GM12872 (cell line): ENCODE measurements around the gene TMTC4.

Experiments
- TF ChIP-seq, protein P1 (sequence below): IDR thresholded peaks from 3 replicates; pipeline ENCODE4 v1.5.1; 2011; ENCODE audit warnings: low read depth, mild to moderate bottlenecking, low read length, moderate library complexity; ENCODE audit not compliant: insufficient read depth

TMTC4 gene

DNA sequence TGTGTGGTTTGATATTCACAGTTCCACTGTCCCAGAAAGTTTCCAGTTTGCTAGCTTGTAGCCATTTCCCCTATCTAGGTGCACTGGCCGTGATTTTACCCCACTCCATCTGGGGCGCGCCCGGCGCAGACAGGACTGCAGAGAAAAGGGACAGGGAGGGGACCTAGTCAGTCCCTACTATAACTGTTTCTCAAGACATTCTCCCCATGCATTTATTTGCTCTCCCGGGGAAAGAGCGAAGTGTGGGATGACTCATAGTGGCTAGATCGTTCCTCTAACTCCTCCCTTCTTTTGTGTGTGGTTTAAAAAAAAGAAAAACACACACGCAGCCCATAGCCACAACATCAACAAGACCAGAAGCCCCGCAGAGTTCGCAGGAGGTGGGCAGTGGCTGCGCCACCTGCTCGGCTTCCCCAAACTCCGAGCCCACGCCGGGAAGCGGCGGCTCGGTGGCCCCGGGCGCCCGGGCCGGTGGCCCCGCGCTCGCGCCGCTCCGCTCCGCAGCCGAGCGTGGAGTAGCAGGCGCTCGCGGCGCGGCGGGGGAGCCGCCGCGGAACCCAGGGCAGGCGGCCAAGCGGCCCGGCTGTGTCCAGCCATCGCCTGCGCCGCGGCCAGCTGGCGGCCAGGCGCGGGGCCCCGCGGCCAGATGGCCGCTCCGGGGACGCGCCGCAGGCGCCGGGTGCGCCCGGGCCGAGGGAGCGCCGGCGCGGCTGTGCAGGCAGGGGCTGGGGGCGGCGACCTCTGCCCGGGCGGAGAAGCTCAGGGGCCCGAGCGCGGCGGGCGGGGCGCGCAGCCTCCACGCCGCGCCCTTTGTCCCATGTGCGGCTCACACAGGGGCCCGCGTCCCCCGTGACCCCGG, 653 bp downstream of the TMTC4 start:
- TF ChIP-seq, protein P1, sequence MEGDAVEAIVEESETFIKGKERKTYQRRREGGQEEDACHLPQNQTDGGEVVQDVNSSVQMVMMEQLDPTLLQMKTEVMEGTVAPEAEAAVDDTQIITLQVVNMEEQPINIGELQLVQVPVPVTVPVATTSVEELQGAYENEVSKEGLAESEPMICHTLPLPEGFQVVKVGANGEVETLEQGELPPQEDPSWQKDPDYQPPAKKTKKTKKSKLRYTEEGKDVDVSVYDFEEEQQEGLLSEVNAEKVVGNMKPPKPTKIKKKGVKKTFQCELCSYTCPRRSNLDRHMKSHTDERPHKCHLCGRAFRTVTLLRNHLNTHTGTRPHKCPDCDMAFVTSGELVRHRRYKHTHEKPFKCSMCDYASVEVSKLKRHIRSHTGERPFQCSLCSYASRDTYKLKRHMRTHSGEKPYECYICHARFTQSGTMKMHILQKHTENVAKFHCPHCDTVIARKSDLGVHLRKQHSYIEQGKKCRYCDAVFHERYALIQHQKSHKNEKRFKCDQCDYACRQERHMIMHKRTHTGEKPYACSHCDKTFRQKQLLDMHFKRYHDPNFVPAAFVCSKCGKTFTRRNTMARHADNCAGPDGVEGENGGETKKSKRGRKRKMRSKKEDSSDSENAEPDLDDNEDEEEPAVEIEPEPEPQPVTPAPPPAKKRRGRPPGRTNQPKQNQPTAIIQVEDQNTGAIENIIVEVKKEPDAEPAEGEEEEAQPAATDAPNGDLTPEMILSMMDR: no peak

DNA sequence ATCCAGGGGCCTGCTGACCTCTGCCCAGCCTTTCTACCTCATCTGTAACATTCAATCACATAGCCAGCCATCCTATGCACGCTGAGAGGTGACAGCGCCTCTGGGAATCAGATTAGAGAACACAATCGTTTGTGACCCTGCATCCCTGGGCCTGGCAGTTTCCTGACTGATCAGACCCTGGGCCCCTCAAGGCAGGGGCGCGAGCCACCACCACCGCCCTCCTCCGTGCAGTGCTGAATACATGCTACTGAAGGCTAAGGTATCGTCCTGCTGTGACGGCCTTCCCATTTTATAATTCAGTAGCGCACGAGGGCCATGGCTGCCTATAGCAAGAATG, 1.3 kb downstream of the TMTC4 start:
- TF ChIP-seq, protein P1: no peak

DNA sequence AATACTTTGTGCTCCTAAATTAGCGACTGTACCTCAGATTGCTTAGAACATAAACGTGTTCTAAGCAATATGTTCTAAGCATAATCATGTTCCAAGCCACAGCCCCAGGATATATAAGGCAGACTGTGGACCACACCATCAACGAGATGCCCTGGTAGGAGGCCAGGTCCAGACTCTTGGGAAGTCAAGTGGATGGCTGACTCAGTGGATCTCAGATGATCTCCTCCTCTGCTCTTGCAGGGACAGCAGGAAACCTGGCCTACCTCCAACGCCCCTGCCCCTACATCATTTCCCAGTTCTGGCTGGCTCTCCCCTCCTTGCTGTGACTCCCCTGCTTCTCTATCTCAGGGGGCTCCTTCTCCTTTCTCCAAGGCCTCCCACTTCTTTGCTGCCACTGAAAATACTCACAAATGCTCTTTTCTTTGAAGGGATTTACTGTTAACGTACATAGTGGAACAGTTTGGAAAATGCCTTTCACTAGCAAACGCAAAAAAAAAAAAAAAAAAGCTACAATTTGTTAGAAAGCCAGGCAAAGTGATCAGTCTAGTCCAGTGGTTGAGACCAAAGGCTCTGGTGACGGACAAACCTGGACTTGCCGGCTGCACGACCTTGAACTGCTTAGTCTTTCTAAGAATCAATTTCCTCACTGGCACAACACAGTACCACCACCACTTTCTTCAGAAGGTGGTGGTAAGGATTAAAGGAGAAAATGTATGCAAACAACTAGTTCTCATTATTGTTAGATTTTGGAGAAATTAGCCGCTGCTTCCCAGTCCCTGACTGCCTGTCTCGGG, 3.0 kb downstream of the TMTC4 start:
- TF ChIP-seq, protein P1: no peak

DNA sequence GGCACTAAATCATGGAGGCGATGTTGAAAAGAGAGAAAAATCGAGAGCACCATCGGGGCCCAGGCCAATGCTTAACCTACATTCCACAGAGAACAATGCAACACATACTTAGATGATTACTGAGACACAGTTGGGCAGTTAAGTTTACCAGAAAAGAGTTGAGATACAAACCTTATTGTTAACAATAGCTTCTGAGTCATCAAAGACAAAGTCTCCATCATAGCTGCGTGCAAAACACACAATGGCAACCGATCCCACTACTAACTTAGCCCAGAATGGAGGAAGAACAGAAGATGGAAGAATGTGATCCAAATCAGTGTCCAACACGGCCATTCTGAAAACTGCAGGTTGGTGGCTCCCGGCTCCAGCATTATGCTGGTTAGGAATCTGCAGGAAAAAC, 6.2 kb downstream of the TMTC4 start:
- TF ChIP-seq, protein P1: no peak

DNA sequence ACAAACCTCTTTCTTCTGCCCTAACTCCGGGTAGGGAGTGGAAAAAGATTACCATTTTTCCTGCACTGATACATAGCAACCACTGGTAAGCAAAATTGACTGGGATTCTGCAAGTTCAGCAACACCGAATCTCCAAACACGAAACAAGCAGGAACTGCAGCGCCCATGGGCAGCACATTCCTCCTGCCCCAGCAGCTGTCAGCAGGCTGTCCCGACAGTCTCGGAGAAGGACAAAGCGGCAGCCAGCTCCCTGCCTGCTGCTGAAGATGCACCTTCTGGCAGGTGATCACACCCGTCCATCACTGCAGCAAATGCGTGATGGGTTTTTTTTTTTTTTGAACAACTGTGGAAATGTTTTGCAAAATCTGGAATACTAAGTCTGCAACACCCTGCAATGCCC, 6.7 kb downstream of the TMTC4 start:
- TF ChIP-seq, protein P1: no peak

DNA sequence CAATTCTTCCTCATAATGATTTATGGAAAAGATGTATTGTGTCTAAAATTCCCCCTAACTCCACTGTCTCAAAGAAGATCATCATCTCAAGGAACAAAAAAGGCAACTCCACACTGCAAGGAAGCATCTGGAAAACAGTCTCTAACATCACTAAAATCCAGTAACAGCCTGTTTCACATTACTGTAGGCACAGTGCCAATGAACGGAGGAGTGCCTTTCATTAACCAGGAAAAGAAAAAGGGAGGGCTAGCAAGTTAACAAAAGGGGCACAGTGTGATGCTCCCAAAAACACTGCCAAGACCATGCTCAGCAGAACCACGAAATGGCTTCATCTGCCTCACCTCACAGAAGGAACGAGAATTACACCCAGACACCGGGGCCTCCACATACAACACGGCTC, 8.5 kb downstream of the TMTC4 start:
- TF ChIP-seq, protein P1: no peak

DNA sequence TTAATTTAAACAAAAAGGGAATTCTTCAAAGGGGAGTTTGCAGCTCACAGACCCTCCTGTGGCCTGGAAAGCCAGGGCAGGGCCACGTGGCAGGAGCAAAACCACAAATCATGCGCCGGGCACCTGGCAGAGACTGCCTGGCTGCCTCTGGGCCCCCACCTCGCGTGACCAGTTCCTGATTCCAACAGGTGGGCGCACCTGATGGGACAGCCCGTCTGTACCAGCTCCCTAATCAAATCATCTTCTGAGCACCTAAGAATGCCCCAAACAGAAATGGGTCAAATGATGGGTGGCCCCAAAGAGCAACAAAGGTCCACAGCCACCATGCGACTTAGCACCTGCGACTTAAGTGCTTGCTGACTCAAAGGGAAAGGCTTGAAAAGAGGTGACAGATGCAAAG, 9.2 kb downstream of the TMTC4 start:
- TF ChIP-seq, protein P1: no peak
